ENCODE results near the gene ROR1.
"Not testable (repeated sequence)": the region's sequence is repeated elsewhere in the genome, so short reads cannot be mapped to it uniquely, and the experiment has no call there.

The ROR1 gene

DNA sequence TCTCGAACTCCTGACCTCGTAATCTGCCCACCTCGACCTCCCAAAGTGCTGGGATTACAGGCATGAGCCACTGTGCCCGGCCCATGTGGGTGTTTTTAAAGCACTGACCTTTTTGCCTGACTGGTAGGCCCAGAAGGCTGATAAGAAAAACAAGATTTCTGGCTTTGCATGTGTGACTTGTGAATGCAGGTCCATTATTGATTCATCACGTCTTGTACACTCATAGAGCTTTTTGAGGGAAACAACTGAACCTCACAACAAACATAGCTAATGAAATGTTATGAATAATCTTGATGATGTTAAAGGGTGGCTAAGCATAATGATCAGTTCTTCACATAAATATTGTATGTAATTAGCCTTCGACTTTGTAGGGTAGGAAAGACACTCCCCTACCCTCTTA, 288.7 kb downstream of the ROR1 start:
- DNase-seq (ENCODE audit: low read depth): no peak

DNA sequence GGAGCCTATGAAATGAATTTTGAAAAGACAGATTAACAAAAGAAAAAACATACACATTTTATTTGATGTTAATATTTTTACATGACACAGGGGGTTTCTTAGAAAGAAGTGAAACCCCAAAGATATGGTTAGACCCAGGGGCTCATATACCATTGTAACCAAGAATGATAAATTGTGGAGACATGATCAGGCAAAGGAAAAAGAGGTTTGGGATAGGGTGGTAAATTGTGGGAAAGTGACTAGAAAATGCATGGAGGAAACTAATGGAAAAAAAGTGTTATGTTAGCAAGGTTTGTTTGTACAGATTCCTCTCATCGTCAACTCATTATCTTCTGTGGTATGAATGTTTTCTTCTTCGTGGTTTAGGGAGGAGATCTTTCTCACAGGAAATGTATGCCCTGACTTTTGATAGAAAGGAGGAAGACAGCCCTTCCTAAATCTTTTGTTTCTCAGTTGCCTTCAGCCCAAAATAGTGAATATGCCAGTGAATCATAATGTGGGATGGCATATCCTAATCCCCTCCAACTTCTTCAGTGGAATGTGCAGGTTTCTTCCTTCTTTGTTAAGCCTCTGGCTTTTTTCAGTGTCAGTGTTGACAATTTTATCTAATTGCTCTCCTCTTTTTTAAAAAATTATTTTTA, 289.2 kb downstream of the ROR1 start:
- DNase-seq (ENCODE audit: low read depth): no peak

DNA sequence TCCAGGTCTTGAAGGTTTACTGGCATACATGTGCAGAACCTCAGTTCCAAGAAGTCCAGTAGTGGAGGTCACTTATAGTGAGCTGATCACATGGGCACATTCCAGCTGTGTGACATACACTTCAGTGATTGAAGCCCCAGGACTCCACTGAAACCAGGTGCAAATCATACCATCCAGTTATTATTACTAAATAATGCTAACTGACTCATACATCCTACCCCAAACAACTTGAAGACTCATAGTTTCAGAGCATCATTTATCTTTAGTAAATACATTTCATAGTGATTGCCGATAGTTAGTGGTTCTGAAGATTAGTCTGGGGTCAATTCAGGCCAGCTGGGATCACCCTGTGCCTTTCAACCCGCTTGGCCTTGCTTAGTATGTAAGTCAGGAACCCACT, 291.8 kb downstream of the ROR1 start:
- DNase-seq (ENCODE audit: low read depth): no peak

DNA sequence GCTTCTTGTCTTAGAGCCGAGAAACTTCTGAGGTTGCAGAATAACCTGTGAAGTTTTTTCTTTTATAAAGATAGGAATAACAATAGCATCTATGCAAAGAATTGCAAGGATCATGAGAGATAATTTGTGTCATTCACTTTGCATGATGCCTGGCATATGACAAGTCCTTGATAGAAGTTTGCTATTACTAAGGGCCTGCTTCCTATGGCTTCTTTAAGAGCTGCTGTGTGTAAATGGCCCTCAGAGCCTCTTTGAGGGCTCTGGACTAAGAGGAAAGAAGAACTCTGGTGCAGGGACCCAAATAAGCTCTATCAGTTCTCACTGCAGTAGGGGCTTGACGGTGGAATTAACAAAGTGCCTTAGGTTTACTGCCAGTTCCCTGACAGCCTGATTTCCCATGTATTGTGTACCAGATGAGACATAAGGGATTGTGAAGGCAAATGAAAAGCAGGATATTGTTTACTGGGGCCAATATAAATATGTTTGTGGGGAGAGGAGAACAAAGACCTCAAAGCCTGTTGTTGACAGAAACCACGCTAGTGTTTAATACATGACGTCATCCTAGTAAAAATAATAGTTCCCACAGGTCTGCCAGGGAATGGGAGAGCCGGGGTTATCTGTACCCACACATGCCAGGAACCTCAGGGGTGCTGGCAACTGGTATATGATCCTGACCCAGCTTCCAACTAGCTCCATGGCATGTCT, 298.4 kb downstream of the ROR1 start:
- DNase-seq (ENCODE audit: low read depth): no peak

DNA sequence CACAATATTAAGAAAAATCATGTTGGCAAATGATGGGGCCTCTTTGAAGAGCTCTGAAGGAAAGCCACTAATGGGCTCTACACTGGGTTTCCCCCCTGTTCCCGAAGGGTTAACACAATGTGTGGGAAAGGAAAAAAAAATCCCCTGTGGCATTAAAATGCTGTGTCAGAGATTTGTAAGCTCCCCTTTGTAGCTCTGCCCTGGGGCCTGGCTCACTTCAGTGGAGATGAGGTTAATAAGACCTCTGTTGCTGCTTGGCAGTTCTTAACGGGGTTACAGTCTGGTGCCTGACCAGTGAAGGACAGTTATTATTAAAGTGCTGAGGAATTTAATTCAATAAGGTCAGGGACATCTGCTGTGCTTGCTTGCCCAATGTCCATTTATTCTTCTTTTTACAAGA, 299.9 kb downstream of the ROR1 start:
- no peak for DNase-seq (ENCODE audit: low read depth)

DNA sequence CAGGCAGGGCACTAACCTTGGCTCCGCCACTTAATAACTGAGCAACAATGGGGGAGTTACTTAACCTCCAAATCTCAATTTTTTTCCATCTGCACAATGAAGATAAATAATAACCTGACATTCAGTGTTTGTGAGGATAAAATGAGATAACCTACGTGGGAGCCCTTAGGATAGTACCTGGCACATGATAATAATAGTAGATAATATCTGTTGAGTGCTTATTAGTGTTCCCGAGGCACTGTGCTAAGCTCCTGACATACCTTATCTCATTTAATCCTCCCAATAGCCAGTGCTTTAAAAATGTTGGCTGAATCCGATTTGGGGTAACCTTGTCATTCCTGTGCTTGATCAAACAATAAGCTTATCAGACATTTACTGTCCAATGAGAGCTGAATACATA, 300.9 kb downstream of the ROR1 start:
- DNase-seq (ENCODE audit: low read depth): no peak

DNA sequence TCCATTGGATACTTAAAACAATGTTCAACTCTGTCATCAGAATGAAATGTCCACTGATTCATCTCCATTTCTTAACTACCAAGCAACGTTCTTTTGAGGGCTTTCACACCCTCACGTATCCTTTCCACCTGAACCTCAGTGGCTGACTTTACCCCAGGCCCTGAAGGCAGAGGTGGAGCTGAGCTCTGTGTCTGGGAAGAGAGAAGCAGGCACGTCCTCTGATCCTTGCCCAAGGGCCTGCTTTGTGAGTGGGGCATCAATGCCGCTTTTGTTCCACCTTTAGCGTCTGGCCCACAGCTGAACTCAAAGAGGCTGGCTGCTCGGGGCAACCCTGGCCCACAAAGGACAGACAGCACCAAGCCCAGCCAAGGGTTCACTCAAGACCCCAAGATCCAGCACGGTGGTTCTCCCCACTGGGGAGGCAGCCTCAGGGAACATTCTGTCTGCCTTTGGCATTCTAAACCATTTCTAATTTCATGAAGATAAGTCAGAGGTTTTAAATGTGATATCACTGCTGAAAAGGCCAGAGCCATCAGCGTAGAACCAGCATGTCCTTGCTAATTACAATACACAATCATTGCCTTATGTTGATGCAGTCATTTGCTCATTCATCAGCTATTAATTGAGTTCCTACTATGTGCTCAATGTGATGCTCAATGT, 303.6 kb downstream of the ROR1 start:
- DNase-seq (ENCODE audit: low read depth): no peak

DNA sequence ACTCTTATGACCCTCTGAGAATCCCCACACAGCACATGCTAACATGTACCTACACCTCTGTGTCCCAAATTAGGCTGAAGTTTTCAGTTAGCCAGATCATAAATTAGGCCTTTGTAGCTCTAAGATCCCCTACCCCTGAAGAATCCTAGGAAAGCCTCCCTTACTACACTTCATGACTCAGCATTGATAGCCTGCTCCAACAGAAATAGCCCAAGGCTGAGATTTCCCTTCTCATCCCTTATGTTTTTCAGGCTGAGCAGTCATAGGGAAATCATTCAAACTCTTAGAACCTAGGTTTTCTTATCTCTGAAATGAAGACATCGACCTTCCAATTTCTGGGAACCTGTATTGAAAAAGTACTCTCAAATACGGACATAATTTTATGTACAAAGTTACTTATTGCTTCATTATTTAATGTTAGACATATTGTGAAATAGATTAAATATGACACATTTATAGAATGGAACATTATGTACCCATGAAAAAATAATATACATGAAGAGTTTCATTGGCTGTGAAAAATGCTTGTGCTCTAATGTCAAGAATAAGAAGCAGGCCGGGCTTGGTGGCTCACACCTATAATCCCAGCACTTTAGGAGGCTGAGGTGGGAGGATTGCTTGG, 307.2 kb downstream of the ROR1 start:
- DNase-seq (ENCODE audit: low read depth): no peak

DNA sequence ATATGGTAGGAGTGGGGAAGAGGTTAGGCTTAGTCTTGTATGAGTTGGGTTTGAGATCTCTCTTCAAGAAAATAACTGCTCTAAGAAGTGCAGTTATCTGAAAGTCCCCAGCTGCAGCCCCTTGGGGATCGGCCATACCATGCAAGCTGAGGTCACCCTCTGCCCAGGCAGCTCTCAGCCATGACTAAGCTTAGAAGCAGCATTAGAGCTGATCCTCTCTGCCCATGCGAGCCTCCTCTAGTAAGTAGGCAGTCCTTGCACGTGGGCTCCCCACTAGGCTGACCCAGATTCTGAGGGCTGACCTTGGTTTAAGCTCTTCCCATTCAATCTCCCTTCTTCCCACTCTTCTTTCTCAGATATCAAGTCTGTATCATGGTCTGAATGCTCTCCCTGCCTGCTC, 308.6 kb downstream of the ROR1 start:
- DNase-seq (ENCODE audit: low read depth): no peak

DNA sequence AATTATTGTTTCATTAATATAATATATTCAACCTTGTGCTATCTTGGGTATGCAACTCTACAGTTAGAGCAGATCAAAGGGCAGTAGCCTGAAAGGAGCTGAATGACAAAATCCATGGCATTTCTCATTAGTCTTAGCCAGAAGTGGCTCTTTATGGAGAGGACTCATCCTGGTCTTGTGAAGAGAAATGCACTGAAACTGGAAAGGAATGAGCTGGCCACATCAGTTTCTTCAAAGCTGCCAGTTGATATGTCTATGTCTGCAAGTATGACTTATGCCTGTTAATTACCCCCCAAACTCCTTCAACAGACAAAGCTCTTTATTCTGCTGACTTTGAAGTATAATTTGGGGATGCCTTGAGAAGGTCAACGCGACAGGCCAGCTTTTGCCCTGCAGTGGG, 310.6 kb downstream of the ROR1 start:
- no peak for DNase-seq (ENCODE audit: low read depth)

DNA sequence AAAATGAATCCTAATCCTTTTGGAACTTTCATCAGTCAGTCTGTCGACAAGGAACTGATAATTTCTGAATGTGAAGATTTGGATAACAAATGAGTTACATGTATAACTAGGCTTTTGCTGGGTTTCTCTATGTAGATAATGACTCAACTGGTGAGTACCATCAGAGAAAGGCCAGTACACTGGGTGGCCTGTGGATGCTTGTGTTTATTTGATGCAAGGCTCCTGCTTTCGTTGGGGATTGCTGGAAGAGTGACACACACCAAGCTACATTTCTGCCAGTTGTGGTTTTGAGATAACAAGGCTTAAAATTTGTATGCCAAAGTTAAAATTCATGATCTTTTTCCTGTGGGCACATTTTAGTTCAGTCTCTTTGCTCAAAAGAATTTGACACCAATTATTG, 314.0 kb downstream of the ROR1 start:
- DNase-seq (ENCODE audit: low read depth): no peak

DNA sequence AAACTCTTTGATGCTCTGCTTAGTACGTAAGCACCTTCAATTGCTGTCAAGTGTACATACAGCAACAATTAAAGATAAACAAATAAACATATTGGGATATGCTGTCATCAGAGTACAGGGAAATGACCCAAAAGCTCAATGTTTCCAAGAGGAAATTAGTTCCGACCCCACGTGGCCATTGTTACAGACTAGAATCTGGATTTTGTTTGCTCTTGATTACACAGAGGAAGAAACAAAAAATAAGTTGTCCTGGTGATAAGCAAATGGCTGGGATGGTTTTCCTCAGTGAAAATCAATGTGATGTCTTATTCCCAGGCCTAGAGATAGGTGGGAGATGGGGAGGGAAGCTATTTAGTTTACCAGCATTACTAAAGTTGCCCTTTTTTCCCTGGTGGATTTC, 316.6 kb downstream of the ROR1 start:
- DNase-seq (ENCODE audit: low read depth): no peak

DNA sequence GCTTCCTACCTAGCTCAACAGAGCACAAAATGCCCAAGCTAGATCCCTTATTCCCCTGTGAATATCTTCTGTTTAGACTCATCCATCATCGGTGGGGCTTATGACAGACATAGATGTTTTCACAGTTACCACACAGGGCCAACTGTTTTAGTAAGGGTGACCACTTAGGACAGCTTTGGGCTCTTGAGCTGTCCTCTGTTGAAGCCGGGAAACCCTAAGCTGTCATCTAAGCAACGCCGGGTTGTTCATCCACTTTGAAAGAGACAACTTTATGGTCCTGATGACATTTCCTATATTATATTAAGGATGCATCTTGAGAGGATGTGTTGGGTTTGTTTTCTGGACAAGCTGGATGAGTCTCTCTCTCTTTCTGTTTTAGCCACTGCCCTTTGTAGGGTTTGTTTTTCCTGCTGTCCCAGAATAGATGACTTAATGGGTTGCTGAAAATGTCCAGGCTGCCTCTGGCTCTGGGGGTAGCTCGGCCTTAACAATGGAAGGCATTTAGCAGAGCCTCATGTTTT, 319.1 kb downstream of the ROR1 start:
- DNase-seq (ENCODE audit: low read depth): no peak

DNA sequence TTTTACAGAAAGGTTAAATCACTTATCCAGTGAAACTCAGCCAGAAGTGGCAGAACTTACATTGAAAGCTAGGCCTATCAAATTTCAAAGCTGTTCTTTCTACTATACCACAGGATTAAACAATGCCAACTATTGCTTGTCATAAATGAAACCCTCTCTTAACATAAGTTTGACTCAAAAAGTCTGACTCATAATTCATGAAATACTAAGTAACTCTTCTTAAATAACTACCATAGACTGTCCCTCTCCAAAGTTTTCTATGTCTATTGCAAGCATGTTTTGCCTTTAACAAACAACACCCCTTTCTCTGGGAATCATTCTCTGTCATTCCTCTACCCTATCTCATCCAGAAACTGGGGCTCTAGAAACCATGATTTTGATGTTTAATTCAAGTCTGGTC, 320.1 kb downstream of the ROR1 start:
- DNase-seq (ENCODE audit: low read depth): no peak

DNA sequence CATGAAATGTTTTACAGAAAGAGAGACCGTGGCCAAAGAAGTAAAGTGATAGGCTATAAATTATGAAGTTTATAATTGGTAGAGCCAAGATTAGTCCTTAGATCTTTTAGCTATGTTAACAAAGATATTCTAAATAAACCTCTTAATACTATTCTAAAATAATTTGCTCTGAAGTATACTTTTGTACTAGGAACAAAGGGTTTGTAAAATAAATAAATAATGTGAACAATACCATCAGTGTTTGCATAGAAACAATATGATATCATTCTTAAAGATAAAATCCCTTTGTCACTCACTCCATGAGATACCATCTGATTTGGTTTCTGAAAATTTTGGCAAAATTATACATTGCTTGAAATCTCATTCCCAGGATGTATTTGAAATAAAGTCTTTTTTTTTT, 322.0 kb downstream of the ROR1 start:
- DNase-seq (ENCODE audit: low read depth): no peak

DNA sequence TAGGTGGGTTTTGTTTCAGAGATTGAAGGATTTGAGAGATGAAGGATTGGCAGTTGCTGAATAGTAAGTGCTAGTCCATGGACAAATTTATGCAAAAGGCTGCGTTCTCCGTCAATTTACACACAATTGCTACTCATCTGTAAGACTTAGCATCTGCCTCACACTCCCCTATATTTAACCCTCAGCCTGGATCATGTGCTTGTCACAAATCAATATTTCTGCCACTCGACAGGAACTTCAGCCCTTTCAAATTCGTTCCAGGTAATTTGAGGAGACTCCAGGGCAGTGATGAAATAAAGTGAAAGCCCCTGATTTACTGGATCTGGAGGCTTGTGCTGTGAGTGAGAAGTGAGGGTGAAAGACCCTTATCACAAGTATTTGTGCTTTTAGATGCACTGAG, 324.0 kb downstream of the ROR1 start:
- no peak for DNase-seq (ENCODE audit: low read depth)

DNA sequence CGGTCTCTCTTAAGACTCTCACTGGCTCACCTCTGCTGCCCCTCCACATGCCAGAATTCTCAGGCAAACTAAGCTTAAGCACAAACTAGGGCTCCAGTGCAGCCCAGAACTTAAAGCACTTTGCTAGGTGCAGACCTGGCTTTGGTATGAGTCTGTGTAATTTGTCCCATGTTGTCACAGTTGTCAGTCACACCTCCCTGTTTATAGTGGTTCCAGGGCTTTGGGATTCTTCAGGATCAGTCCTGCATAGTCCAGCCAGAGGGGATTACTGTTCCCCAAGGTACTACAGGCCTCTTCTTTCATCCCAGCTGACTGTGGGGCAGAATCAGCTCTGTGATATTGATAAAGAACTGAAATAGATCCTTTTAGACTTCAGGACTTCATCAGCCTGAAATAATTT, 324.6 kb downstream of the ROR1 start:
- DNase-seq (ENCODE audit: low read depth): no peak

DNA sequence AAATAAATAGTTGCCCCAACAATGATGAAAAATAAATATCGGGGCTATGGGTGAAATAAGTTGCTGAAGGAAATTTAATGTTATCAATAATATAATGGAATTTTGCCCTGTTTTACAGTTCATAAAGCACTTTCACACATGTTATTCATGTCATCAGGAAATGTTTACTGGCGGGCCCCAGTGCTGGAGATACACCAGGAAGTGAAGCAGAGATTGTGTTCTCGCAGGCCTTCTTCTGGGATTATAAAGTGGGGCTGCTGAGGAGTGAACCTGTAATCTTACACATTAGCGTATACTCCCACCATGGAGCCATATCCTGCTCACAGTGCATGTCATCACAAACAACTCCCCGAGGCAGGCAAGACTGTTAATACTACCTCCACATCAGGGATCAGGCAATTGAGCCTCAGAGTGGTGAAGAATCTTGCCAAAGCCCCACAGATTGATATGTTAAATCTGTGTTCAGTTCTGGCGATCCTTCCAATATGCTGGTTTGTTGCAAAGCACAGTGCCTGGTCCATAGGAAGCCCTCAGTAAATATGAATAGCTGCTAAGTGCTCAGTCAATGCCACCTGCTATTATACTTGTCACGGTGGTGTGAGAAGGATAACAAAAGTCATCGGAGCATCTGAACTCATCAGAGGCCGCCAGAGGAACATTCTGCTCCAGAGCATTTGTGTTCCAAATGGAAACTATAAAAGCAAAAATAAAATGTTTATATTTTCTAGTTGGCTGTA, 325.2 kb downstream of the ROR1 start:
- no peak for DNase-seq (ENCODE audit: low read depth)

DNA sequence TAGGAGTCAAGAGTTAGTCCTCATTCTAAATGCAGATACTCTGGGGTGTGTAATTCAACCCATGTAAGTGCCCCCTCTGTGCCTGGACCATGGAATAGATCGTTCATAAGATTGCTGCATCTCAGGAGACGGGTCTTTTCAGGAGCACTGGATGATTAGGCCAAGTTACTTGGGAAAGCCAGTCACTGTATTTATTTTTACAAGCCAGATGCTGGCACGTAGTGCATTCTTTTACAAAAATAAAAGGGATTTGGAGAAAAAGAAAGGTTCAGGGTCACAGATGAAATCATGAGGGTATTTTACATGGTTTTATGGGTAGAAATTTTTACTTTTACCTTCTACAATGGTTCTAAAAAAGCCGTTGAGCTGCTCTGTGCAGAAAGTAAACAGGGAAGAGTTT, 327.0 kb downstream of the ROR1 start:
- DNase-seq (ENCODE audit: low read depth): no peak

DNA sequence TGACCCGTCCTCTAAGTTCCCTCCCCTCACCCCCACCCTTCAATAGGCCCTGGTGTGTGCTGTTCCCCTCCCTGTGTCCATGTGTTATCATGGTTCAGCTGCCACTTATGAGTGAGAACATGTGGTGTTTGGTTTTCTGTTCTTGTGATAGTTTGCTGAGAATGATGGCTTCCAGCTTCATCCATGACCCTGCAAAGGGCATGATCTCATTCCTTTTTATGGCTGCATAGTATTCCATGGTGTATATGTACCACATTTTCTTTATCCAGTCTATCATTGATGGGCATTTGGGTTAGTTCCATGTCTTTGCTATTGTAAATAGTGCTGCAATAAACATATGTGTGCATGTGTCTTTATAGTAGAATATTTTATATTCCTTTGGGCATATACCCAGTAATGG, 330.8 kb downstream of the ROR1 start:
- DNase-seq (ENCODE audit: low read depth): not testable (repeated sequence)

DNA sequence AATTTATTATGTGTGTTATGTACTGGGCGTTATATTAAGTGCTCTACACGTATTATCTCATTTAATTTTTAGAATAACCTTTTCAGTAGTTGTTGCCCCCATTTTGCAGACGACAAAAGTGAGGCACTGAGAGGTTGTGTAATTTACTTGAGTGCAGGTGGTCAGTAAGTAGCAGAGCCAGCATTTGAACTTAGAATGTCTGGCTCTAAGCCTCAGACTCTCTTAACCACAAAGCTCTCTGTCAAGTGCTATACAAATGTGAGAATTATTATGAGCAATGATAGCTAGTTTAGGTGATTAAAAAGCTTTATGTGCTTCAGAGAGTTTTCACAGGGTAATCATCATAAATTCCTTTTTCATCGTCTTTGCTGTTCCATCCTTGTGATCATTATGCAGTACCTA, 333.3 kb downstream of the ROR1 start:
- DNase-seq (ENCODE audit: low read depth): no peak

DNA sequence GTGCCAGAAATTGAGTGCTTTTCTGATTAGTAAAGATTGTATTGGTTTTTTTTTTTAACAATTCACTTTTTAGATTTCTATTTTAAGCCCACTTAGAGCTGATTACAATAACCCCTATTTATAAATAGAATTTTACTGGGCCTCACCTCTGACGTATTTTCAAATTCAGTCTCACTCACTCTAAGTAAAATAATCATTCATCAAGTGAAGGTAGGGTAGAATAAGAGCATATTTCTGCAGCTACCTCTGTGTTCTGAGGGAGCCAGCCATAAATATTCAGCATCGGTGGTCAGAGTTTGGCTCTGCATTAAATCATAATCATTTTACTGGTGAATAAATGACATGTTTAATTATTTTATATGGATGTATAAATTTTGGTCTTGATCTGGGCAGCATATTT, 333.8 kb downstream of the ROR1 start:
- no peak for DNase-seq (ENCODE audit: low read depth)
